ENCODE results near the gene CNPPD1.

GRCh38 chr2:219176818-219177551, at the start of gene CNPPD1:
- TF ChIP-seq POLR2A (IDR thresholded peaks at IDR 0.05; ENCODE audit: low read depth, low read length) (peak; percentile 85), SPI1 (IDR thresholded peaks at IDR 0.05; ENCODE audit: low read depth, low read length) (peak; percentile 45; the same call in 1 of the 2 replicates)

Measured in GM12891 (cell line).